Bone marrow (tissue), 2 donors: ENCODE data around the gene MYO7A.

Experiments
- DNase-seq, 2 donors: peaks; one replicate each; lab custom pipeline; 2025; lab: John Stamatoyannopoulos, UW

The MYO7A gene

GRCh38 chr11:77147036-77147315 lies 18.9 kb downstream of the MYO7A start:
- no peak for DNase-seq

GRCh38 chr11:77147668-77148321 lies 19.7 kb downstream of the MYO7A start:
- DNase-seq: no peak

- no peak for DNase-seq
Observed at GRCh38 chr11:77148963-77149715, 21.1 kb downstream of the MYO7A start.

- no peak for DNase-seq
Observed at GRCh38 chr11:77149716-77150392, 21.8 kb downstream of the MYO7A start.

- no peak for DNase-seq
Observed at GRCh38 chr11:77150836-77151235, 22.8 kb downstream of the MYO7A start.

- DNase-seq: peak in 1 of 2 donors; percentile 87
Observed at GRCh38 chr11:77151804-77152509, 23.9 kb downstream of the MYO7A start.

- no peak for DNase-seq
Observed at GRCh38 chr11:77152846-77153245, 24.8 kb downstream of the MYO7A start.

- no peak for DNase-seq
Observed at GRCh38 chr11:77153276-77154185, 25.5 kb downstream of the MYO7A start.

GRCh38 chr11:77154381-77155081 lies 26.5 kb downstream of the MYO7A start:
- peak in 1 of 2 donors; percentile 17 for DNase-seq

- no peak for DNase-seq
Observed at GRCh38 chr11:77155082-77155475, 27.0 kb downstream of the MYO7A start.

- no peak for DNase-seq
Observed at GRCh38 chr11:77155556-77156130, 27.6 kb downstream of the MYO7A start.

- DNase-seq: no peak
Observed at GRCh38 chr11:77156396-77157195, 28.6 kb downstream of the MYO7A start.

GRCh38 chr11:77158041-77158695 lies 30.1 kb downstream of the MYO7A start:
- no peak for DNase-seq

GRCh38 chr11:77159219-77159936 lies 31.3 kb downstream of the MYO7A start:
- no peak for DNase-seq

GRCh38 chr11:77159937-77160495 lies 32.0 kb downstream of the MYO7A start:
- no peak for DNase-seq

- no peak for DNase-seq
Observed at GRCh38 chr11:77163271-77163670, 35.2 kb downstream of the MYO7A start.

- DNase-seq: no peak
Observed at GRCh38 chr11:77165066-77165465, 37.0 kb downstream of the MYO7A start.

GRCh38 chr11:77166021-77166420 lies 38.0 kb downstream of the MYO7A start:
- no peak for DNase-seq
